ENCODE results near the gene ZBTB20.

The ZBTB20 gene

GRCh38 chr3:114660124-114660523 lies 487.0 kb downstream of the ZBTB20 start:
- DNase-seq: no peak

GRCh38 chr3:114659109-114660061 lies 487.7 kb downstream of the ZBTB20 start:
- no peak for DNase-seq

- DNase-seq: no peak
Measured at GRCh38 chr3:114651555-114651954, 495.5 kb downstream of the ZBTB20 start.

GRCh38 chr3:114650808-114651207 lies 496.3 kb downstream of the ZBTB20 start:
- DNase-seq: no peak

GRCh38 chr3:114649331-114649730 lies 497.8 kb downstream of the ZBTB20 start:
- no peak for DNase-seq

GRCh38 chr3:114646526-114646925 lies 500.6 kb downstream of the ZBTB20 start:
- DNase-seq: no peak

GRCh38 chr3:114645392-114645791 lies 501.7 kb downstream of the ZBTB20 start:
- no peak for DNase-seq

- DNase-seq: no peak
Measured at GRCh38 chr3:114644367-114644766, 502.7 kb downstream of the ZBTB20 start.

GRCh38 chr3:114642951-114643741 lies 503.9 kb downstream of the ZBTB20 start:
- DNase-seq: no peak

GRCh38 chr3:114640126-114640525 lies 507.0 kb downstream of the ZBTB20 start:
- no peak for DNase-seq

GRCh38 chr3:114639171-114639570 lies 507.9 kb downstream of the ZBTB20 start:
- no peak for DNase-seq

- DNase-seq: no peak
Measured at GRCh38 chr3:114635878-114636277, 511.2 kb downstream of the ZBTB20 start.

GRCh38 chr3:114634635-114635034 lies 512.5 kb downstream of the ZBTB20 start:
- DNase-seq: no peak

- DNase-seq: no peak
Measured at GRCh38 chr3:114632757-114633424, 514.2 kb downstream of the ZBTB20 start.

GRCh38 chr3:114627770-114628169 lies 519.3 kb downstream of the ZBTB20 start:
- DNase-seq: no peak

- no peak for DNase-seq
Measured at GRCh38 chr3:114626751-114627150, 520.3 kb downstream of the ZBTB20 start.

- DNase-seq: no peak
Measured at GRCh38 chr3:114624571-114625181, 522.4 kb downstream of the ZBTB20 start.

GRCh38 chr3:114624047-114624445 lies 523.0 kb downstream of the ZBTB20 start:
- no peak for DNase-seq

GRCh38 chr3:114623420-114624046 lies 523.6 kb downstream of the ZBTB20 start:
- no peak for DNase-seq

GRCh38 chr3:114622001-114622400 lies 525.1 kb downstream of the ZBTB20 start:
- DNase-seq: no peak

- no peak for DNase-seq
Measured at GRCh38 chr3:114619771-114620170, 527.3 kb downstream of the ZBTB20 start.

- no peak for DNase-seq
Measured at GRCh38 chr3:114615523-114616085, 531.5 kb downstream of the ZBTB20 start.
